Pons (tissue), 1 donor: Measurements from ENCODE around the gene NTRK3.

Source experiments
- DNase-seq: peaks from one replicate; pipeline ENCODE4 v3.0.0-alpha.2; 2016; ENCODE audit warnings: low spot score

The NTRK3 gene

DNA sequence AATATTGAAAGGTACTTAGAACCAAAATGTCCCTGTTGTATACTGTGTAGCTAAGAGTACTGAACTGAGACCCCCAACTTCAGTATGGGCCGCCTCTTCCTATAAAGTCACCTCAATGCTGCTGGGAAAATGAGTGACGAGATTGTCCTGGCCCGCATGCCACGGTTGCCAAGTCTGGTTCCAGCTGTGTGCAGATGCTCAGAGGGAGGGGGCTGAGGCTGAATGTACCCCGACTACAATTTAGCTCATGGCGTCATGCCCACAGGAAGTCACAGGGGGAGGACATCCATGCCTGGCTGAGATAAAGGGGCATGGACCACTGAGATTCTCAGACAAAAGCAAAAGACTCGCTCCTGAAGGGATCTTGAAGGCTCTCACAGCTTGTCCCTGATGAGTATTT is 271.1 kb downstream of the NTRK3 start:
- DNase-seq: no peak

- no peak for DNase-seq
Measured at GRCh38 chr15:87981969-87982368, 274.6 kb downstream of the NTRK3 start.

DNA sequence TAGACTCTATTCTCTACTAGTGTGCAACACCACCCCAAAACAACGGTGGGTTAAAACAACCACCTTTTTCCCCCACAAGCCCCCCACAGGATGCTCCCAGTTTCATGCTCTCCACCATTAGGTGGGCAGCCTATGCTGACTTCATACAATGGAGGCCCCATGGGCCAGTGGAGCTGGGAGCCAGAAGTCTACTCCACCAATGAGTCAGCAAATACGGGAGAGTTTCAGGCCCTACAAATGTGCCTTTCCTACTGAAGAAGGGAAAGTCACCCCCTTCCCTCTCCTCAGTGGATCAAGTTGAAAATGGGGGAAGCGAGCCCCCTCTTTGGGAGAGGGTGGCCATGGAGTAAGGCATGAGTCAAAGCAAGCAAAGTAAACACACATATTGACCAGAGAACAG is 278.6 kb downstream of the NTRK3 start:
- DNase-seq: no peak

DNA sequence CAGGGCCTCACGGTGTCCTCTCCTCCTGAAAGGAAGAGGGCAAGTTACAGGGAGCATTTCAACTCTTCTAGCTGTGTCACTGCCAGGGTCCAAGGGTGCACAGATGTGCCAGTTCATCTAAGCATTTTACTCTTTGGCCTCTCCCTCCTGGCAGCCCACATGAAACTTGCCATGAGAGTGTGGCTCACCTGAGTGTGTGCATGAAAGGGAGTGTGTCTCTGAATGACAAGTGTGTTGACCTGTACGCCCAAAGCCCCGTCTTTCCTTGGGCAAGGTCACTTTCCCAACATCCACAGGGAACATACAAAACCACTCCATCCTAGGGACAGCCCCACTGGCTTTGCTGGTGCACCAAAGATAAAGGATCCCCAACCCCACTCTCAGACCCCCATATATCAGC is 280.0 kb downstream of the NTRK3 start:
- no peak for DNase-seq

DNA sequence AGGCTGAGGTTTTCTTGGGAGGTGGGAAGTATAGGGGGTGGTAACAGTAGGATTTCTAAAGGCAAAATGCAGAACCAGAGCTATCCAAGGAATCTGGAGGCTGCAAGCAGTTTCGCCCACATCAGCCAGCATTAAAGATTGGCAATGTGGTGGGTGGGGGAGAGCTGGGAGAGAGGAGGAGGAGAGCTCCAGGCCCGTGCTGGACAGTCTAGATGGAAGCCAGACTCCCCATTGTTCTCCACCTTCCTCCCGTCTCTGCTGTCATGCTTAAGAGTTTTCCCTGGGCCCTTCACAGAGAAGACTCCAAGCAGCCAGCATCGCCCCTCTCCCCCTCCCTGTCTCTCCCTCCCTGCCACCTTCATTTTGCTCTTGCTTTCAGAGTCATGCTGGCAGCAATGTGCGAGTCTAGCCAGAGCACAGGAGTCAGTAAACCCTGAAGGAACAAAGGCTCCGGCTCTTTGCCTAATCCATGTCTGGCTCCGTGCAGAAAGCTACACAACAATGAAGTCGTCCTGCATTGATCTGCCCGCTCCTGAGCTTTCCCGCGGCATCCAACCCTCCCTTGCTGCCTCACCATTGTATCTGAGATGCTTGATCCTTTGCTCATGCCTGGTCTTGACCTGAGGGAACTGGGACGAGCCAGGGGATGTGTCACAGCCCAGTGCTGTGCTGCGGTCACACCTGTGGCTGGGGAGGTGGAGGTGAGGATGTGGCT is 282.9 kb downstream of the NTRK3 start:
- DNase-seq: no peak

- DNase-seq: no peak
Measured at GRCh38 chr15:87971076-87971475, 285.5 kb downstream of the NTRK3 start.

DNA sequence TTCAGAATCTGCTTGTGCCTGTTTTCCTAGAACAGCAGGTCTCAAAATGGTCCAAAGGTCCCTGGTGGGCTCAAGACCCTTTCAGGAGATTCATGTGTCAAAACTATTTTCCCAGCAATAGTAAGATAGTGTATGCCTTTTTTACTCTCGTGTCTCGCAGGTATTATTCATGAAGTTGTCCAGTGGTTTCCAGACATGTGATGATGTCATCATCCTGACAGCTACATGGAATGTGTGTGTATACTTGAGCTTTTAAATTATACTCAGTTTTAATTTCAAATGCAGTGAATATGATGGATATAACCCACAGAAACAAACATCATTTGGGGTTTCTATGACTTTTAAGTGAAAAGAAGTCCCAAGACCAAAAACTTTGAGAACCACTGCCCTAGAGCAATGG is 288.6 kb downstream of the NTRK3 start:
- no peak for DNase-seq

GRCh38 chr15:87965304-87965703 is 291.2 kb downstream of the NTRK3 start:
- DNase-seq: no peak

- DNase-seq: no peak
Measured at GRCh38 chr15:87962428-87962827, 294.1 kb downstream of the NTRK3 start.

DNA sequence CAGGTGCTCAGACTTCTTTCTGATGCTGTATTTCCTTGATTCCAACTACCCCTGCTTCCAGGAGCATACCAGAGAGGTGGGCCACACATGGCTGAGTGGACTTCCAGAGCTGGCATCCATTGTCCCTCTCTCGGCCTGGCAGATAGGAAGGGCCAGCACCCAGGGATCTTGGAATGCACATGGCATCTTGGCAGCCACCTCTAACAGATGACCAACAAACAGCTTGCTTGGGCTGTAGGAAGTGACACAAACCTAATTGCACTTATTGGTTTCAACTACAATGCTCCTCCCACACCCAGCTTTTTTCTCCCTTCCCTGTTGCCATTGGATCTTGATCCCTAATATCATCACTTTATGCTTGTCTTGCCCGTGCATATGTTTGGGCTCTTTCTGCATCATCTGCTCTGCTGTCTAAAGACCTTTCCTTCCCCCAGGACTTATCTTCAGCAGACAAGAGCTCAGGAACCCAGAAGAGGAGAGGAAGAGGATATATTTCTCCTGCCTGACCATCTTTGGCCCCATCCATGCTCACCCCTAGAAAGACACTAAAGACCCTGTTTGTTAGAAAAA is 294.6 kb downstream of the NTRK3 start:
- no peak for DNase-seq

DNA sequence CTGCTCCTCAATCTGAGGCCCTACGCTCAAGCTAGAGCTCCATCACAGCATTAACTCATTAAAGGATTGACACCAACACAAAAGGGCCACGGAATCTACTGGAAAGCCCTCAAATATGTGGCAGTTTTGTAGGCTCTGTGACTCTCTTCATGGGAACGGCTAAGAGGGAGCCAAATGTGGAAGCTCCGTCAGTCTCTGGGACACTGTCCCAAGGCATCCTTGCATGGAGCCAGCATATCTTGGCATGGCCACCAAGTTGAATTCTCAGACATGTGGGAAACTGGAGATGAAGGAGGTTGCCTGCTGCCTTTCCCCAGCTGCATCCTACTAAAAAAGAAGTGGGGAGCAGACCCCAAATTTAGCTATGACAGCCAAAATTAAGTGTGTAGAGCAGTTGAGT is 296.9 kb downstream of the NTRK3 start:
- no peak for DNase-seq

DNA sequence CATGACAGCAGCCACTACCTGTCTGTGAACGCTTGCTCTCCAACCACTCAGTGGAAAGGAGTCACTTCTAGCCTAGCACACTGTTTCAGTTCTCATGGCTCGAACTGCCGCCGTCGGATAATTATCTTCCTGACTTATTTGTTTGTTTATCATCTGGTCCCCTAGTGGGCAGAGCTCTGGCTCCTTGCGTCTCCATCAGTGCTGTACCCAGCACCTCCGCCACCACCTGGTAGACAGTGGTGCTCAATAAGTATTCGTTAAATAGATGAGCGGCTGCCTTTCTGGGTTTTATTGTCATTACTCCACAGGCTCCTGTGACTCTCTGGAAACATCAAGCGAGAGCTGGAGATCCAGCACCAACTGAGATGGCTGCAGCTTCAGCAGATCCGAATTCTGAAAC is 297.5 kb downstream of the NTRK3 start:
- DNase-seq: no peak

DNA sequence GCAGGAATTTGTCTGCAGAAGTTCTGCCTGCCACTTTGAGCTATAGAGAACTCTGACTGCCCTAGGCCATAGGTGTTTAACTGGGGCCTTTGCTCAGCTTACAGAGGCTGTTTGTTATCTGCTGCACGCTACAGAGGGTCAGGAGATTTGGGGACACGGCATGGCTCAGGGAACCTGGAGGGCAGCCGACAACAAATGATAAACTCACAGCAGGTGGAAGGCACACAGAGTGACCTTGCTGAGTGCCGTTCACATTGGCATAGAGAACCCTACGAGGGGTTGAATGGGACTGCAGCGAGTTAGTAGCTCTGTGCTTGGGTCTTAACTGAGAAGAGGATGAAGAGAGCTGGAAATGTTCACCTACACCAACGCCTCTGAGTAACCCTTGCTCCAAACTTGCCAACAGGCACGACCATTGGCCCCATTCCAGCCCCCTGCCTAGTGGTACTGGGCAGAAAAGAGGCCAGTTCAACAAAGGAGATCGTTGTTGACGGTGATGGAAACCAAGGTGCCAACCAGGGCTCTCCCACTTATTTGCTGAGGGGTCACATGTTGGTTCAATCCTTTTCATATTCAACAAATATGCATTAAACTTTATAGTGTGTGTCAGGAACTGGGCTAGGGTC is 301.1 kb downstream of the NTRK3 start:
- no peak for DNase-seq

GRCh38 chr15:87954793-87955192 is 301.7 kb downstream of the NTRK3 start:
- DNase-seq: no peak

GRCh38 chr15:87952736-87953287 is 303.7 kb downstream of the NTRK3 start:
- DNase-seq: no peak

DNA sequence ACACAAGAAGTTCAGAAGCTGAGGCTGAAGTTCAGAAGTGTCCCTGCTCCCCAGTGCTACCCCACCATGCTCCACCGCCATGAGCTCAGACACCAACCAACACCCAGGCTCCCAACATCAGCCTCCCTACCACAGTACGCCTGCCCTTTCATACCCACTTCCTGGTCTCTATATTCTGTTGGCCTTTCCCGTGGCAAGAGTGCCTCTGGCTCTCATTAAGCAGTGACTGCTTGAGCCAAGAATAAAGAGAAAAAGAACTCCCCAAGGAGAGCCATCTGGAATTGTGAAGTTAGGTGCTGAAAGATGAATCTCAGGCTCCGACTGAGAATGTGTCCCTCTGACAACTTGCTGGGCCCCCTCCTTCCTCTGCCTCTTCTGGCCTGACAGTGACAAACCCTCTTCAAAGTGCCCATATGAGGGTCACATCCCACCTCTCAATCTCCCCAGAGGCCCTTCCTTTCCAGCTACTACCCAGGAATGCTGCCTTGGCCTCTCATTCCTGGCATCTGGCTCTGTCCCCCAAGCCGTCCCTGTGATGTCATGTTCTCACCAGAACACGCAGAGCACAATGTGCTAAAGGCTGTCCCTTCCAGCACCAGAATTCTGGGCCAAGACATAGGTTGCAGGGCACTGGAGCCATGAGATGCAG is 306.8 kb downstream of the NTRK3 start:
- no peak for DNase-seq

DNA sequence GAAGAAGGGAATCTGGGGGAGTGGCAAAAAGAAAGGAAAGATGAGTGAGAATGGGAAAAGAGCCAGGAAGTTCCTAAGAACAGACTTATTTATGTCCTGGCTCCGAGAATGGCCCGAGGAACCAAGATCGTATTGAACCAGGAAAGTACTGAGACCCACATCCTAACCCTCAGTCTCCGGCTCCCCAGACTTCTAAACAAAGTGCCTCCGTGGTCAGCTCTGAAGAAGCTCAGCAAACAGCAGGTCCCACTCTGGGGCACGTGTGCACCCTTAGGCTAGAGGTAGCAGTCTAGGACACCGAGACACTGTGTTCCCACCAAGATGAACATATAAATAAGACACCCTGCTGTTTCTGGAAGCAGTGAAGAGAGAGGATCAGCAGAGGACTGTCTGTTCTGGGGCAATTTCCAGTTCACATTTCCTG is 307.4 kb downstream of the NTRK3 start:
- DNase-seq: no peak

- DNase-seq: no peak
Measured at GRCh38 chr15:87947560-87947959, 309.0 kb downstream of the NTRK3 start.

GRCh38 chr15:87945246-87945645 is 311.3 kb downstream of the NTRK3 start:
- no peak for DNase-seq

GRCh38 chr15:87944691-87945090 is 311.8 kb downstream of the NTRK3 start:
- DNase-seq: no peak

GRCh38 chr15:87944050-87944449 is 312.5 kb downstream of the NTRK3 start:
- DNase-seq: no peak

DNA sequence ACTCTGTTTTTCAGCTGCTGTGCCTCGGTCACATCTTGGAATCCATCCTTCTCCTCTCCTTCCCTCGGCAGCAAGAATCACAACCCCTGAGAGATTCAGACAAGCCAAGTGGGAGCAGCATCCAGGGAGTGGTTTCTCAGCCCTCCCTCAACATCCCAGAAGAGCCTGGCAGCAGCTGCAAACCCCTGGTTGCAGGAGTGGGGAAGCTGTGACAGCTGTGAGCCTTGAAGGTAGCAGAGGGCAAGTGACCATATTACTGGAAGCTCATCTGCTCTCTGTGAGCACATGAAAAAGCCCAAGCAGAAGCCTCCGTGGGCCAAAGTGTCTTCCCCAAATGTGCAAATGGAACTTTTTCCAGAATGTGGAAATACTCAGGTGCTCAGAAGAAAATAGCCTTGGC is 312.9 kb downstream of the NTRK3 start:
- no peak for DNase-seq

- DNase-seq: no peak
Measured at GRCh38 chr15:87942316-87942715, 314.2 kb downstream of the NTRK3 start.
